ENCODE results near the gene NSUN7. TPM values are rescaled to one million over a fixed set of nuclear protein-coding genes. Genes with fewer than 3 reads are reported as not detected.

NSUN7 gene
- total RNA-seq, 2 donors from 2014 or later, result 17.9 to 29.6 TPM

GRCh38 chr4:40808926-40809457 lies 59.2 kb downstream of the NSUN7 start:
- H3K27me3 ChIP-seq (ENCODE audit: control insufficient read depth, insufficient read depth, low read length, poor library complexity, severe bottlenecking), result no peaks in the 10 kb centered on the region
- H3K27ac ChIP-seq (ENCODE audit: low read depth, low read length), result no peak overlapping the region
- no peaks in the 10 kb centered on the region for H3K9me3 ChIP-seq (ENCODE audit: control insufficient read depth, low read length)
- Mint-ChIP-seq H3K36me3 (ENCODE audit: low read depth) (peaks cover under 1% of the 10 kb centered on the region), H3K27ac (peak overlapping the region; percentile 72), H3K27me3 (ENCODE audit: insufficient read depth) (no peaks in the 10 kb centered on the region), H3K4me3 (no peak overlapping the region), H3K9me3 (no peaks in the 10 kb centered on the region), H3K4me1 (peaks cover 5% of the 10 kb centered on the region)
- no peak overlapping the region for H3K4me3 ChIP-seq (ENCODE audit: low read length)
- no peaks in the 10 kb centered on the region for H3K4me1 ChIP-seq (ENCODE audit: control insufficient read depth, insufficient read depth, low read length)
- peak; percentile 32 for TF ChIP-seq CTCF (conservative IDR thresholded peaks at IDR 0.05)
- WGBS, 2 experiments (ENCODE audit: insufficient coverage in 1 of 2, insufficient read length in 1 of 2), result 78 to 82% methylated on average over 7 of the region's 8 CpGs
- DNase-seq, result peak; percentile 61
- H3K9ac ChIP-seq (ENCODE audit: extremely low read depth, low read length, poor library complexity, severe bottlenecking), result no peak overlapping the region
- H3K36me3 ChIP-seq (ENCODE audit: control insufficient read depth, insufficient read depth, low read length), result peaks cover 15% of the 10 kb centered on the region

GRCh38 chr4:40811956-40812355 lies 62.2 kb downstream of the NSUN7 start:
- no peaks in the 10 kb centered on the region for H3K9me3 Mint-ChIP-seq
- H3K27ac Mint-ChIP-seq, result peak overlapping the region; percentile 58
- H3K27me3 Mint-ChIP-seq (ENCODE audit: insufficient read depth), result no peaks in the 10 kb centered on the region
- Histone ChIP-seq H3K9me3 (ENCODE audit: control insufficient read depth, low read length) (no peaks in the 10 kb centered on the region), H3K36me3 (ENCODE audit: control insufficient read depth, insufficient read depth, low read length) (peaks cover 42% of the 10 kb centered on the region), H3K4me1 (ENCODE audit: control insufficient read depth, insufficient read depth, low read length) (no peaks in the 10 kb centered on the region), H3K9ac (ENCODE audit: extremely low read depth, low read length, poor library complexity, severe bottlenecking) (no peak overlapping the region), H3K4me3 (ENCODE audit: low read length) (no peak overlapping the region), H3K27me3 (ENCODE audit: control insufficient read depth, insufficient read depth, low read length, poor library complexity, severe bottlenecking) (no peaks in the 10 kb centered on the region), H3K27ac (ENCODE audit: low read depth, low read length) (no peak overlapping the region)
- H3K36me3 Mint-ChIP-seq (ENCODE audit: low read depth), result peaks cover 16% of the 10 kb centered on the region
- H3K4me3 Mint-ChIP-seq, result no peak overlapping the region
- peaks cover 5% of the 10 kb centered on the region for H3K4me1 Mint-ChIP-seq
- no peak for TF ChIP-seq CTCF (conservative IDR thresholded peaks at IDR 0.05)
- WGBS, 2 experiments (ENCODE audit: insufficient coverage in 1 of 2, insufficient read length in 1 of 2), result 94 to 100% methylated on average over 4 to 5 of the region's 7 CpGs
- no peak for DNase-seq

GRCh38 chr4:40812386-40812785 lies 62.6 kb downstream of the NSUN7 start:
- no peaks in the 10 kb centered on the region for H3K27me3 Mint-ChIP-seq (ENCODE audit: insufficient read depth)
- TF ChIP-seq CTCF (conservative IDR thresholded peaks at IDR 0.05), result no peak
- DNase-seq, result no peak
- no peaks in the 10 kb centered on the region for H3K4me1 ChIP-seq (ENCODE audit: control insufficient read depth, insufficient read depth, low read length)
- peak overlapping the region; percentile 58 for H3K27ac Mint-ChIP-seq
- H3K4me1 Mint-ChIP-seq, result peaks cover 5% of the 10 kb centered on the region
- 95 to 98% methylated on average over 5 to 8 of the region's 8 CpGs for WGBS, 2 experiments (ENCODE audit: insufficient coverage in 1 of 2, insufficient read length in 1 of 2)
- no peaks in the 10 kb centered on the region for H3K9me3 ChIP-seq (ENCODE audit: control insufficient read depth, low read length)
- H3K27ac ChIP-seq (ENCODE audit: low read depth, low read length), result no peak overlapping the region
- H3K27me3 ChIP-seq (ENCODE audit: control insufficient read depth, insufficient read depth, low read length, poor library complexity, severe bottlenecking), result no peaks in the 10 kb centered on the region
- H3K36me3 ChIP-seq (ENCODE audit: control insufficient read depth, insufficient read depth, low read length), result peaks cover 42% of the 10 kb centered on the region
- no peak overlapping the region for H3K9ac ChIP-seq (ENCODE audit: extremely low read depth, low read length, poor library complexity, severe bottlenecking)
- H3K36me3 Mint-ChIP-seq (ENCODE audit: low read depth), result peaks cover 16% of the 10 kb centered on the region
- no peaks in the 10 kb centered on the region for H3K9me3 Mint-ChIP-seq
- H3K4me3 Mint-ChIP-seq, result no peak overlapping the region
- H3K4me3 ChIP-seq (ENCODE audit: low read length), result no peak overlapping the region

Measured in endodermal cell (in vitro differentiated cells).